Measurements from ENCODE around the gene USP46.

GRCh38 chr4:52648836-52649235 lies 10.3 kb downstream of the USP46 start:
- TF ChIP-seq ZNF335 (CRISPR knock-in tag; IDR thresholded peaks at IDR 0.05): no peak
- TF ChIP-seq CTCF (CRISPR knock-in tag; IDR thresholded peaks at IDR 0.05): no peak
- TF ChIP-seq HMGA1 (CRISPR knock-in tag; conservative IDR thresholded peaks at IDR 0.05): no peak
- no peak for TF ChIP-seq PLSCR1 (CRISPR knock-in tag; IDR thresholded peaks at IDR 0.05; ENCODE audit: borderline replicate concordance)
- no peak for TF ChIP-seq ZNF558 (CRISPR knock-in tag; IDR thresholded peaks at IDR 0.05; ENCODE audit: borderline replicate concordance)
- TF ChIP-seq EP300 (IDR thresholded peaks at IDR 0.05; ENCODE audit: low read depth in 2 of 2, low read length in 2 of 2): no peak
- TF ChIP-seq EP300 (CRISPR knock-in tag; IDR thresholded peaks at IDR 0.05; ENCODE audit: borderline replicate concordance): no peak
- TF ChIP-seq MAFK (conservative IDR thresholded peaks at IDR 0.05 in 1 of 2, IDR thresholded peaks at IDR 0.05 in 1 of 2; ENCODE audit: low read length in 2 of 2): no peak

Data from HepG2 (cell line).